Measurements from ENCODE around the gene ZNF576.
"Not testable (repeated sequence)": the region's sequence is repeated elsewhere in the genome, so short reads cannot be mapped to it uniquely, and the experiment has no call there.

Gene ZNF576

GRCh38 chr19:43628646-43629326 is 32.4 kb downstream of the ZNF576 start:
- DNase-seq = no peak

DNA sequence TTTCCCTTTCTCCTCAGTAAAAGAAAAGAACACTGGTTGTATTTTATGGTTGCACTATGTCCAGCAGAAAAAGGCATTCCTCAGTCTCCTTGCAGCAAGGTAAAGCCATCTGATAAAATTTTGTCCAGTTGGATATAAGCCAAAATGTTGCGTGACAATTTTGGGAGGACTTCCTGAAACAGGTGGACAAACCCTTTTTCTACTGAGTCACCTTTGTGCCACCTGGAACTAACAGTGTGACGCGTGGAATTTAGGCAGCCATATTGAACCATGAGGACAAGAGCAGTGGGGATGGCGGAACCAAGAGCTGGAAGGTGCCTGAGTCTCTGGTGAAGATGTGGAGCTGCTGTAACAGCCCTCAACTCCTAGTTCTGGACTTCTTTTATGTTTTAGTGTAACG is 35.1 kb downstream of the ZNF576 start:
- no peak for DNase-seq

- no peak for DNase-seq
These were observed 37.1 kb downstream of the ZNF576 start for GRCh38 chr19:43633520-43633919.

GRCh38 chr19:43634068-43634467 is 37.7 kb downstream of the ZNF576 start:
- DNase-seq = no peak

GRCh38 chr19:43634506-43634871 is 38.1 kb downstream of the ZNF576 start:
- no peak for DNase-seq

- no peak for DNase-seq
These were observed 38.6 kb downstream of the ZNF576 start for GRCh38 chr19:43634872-43635560.

DNA sequence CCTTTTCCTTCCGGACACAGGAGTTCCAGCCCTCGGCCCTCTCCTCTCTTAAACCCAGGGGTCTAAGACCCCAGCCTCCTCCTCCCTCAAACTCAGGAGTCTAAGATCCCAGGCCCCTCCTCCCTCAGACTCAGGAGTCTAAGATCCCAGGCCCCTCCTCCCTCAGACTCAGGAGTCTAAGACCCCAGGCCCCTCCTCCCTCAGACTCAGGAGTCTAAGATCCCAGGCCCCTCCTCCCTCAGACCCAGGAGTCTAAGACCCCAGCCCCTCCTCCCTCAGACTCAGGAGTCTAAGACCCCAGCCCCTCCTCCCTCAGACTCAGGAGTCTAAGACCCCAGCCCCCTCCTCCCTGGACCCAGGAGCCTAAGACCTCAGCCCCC is 39.2 kb downstream of the ZNF576 start:
- not testable (repeated sequence) for DNase-seq

DNA sequence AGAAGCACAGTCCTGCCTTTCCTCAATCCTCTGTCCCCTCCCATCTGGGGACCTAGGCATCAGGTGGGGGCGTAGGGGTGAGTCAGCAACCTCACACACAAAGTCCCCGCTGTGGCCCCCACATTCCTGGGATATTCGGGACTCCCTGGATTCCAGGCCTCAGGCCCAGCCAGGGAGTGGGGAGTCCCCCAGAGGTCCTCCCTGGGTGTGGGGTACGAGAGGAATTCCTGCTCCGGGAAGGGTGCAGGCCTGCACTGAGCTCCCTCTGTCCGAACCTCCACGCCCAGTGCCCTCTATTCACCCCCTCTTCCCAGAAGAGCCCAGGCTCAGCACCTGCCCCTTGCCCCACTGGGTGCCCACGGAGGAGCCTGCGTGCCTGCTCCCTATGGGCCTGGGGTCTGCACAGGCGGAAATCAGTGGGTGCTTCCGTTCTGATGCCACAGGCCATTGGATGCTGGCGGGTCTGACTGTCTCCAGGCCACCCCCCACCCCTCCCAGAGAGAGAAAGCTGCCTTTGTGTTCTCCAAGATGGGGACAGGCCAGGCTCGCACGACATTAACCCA is 39.8 kb downstream of the ZNF576 start:
- DNase-seq = no peak

DNA sequence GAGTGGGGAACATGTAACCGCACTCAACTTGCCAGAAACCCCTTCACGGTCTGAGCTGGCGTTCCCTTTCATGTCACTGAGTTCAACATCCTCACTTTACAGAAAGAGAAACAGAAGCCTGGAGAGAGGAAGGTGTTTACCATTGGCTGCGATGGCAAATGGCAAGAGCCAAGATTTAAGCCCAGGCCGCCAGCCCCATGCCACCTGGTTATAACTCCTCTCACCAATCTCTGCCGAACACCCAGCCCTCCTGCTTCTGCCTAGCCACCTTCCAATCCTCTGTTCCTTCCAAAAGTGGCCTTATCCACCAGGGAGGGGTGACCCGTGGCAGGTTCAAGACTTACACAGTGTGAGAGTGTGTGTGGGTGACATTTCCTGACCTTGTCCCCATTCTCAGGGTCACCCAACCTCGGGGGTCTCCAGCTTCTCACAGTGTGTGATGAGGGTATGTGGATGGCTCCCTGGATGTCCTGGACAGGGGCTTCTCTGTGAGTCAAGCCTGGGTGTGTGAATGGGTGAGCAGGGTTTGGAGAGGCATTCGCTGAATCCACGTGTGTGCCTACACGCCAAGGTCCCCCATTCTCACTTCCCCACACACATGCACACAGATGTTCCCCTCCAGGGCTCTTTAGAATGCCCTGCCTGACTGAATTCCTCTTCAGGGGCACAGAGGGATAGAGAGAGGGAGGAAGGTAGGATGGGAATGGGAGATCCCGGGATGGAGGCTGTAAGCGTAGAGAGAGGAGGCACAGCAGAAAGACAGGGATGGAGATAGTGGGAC is 42.0 kb downstream of the ZNF576 start:
- DNase-seq = no peak

- no peak for DNase-seq
These were observed 42.7 kb downstream of the ZNF576 start for GRCh38 chr19:43638995-43639518.

DNA sequence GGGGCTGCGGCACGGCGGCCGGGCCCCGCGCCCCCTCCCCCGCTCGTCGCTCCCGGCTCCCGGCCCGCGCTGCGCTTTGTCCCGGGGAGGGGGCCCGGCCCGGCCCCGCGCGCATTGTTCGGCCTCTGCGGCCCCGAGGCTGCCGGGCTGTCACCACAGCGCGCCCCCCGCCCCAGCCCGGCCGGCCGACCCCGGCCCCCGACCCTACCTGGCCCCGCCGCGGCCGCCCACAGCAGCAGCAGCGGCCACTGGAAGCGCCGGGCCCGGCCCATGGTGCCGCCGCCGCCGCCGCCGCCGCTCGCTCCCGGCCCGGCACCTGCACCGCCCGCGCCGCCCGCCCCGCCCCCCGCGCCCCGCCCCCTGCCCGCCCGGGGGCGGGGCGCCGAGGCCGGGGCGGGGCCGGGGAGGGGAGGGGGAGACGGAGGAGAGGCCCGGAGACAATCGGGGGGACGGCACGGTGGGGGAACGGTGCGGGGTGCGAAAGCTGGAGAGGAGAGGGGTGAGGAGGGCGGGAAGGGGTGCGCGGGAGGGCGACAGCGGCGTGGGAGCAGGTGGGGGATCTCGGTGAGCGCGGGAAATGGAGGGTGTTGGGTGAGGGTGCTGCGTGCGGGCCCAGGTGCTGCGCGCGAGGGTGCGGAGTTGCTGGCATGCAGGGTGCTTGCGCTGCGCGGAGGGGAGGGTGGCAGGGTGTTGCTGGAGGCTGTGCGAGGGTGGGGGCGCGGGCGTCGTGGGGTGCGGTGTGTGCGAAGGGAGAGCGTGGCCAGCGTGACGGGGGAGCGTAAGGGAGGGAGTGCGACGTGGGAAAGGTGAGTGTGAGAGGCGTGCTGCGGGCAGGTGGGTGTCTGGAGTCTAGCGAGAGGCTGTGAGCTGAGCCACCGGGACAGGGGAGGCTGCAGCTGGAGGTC is 43.4 kb downstream of the ZNF576 start, which contains the start of gene CADM4:
Gene CADM4 (minus strand): TSS at position 332 of the 905 bp plus-strand sequence. CDS start 60 bp downstream, at position 272.
- DNase-seq = peak; percentile 36

DNA sequence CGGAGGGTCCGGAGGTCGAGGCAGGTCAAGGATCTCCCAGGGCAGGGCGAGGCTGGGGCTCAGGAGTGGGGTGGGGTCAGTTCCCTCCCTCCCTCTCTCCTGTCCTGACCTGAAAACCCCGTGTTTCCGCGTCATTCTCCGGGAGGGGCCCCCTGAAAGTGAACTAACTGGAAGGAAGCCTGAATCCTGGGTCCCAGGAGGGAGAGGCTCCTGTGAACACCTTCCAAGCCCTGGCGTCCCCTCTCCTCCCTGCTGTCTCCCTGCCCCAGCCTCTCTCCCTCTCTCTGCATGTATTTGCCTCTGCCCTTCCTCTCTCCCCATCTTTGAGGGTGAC is 44.0 kb downstream of the ZNF576 start:
- DNase-seq = no peak

- DNase-seq = no peak
These were observed 44.9 kb downstream of the ZNF576 start for GRCh38 chr19:43641333-43641732.

- no peak for DNase-seq
These were observed 46.1 kb downstream of the ZNF576 start for GRCh38 chr19:43642531-43642930.

DNA sequence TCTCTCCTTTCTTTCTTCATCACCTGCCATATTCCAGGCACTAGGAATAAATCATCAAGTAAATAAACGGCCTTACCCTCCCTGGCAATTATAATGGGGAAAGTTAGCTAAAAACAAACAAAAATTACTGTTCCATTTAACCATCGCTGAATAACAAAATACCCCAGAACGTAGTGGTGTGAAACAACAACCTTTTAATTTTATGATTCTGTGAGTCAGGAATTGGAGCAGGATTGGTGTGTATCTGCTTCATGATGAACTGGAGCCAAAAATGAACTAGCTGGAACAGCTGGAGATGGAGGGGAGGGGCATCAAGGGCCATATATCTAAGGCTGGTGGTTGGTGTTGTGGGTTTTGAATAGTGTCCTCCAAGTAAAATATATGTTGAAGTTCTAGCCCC is 46.9 kb downstream of the ZNF576 start:
- DNase-seq = no peak

- DNase-seq = no peak
These were observed 47.8 kb downstream of the ZNF576 start for GRCh38 chr19:43644181-43644580.

- DNase-seq = no peak
These were observed 52.2 kb downstream of the ZNF576 start for GRCh38 chr19:43648633-43649032.

GRCh38 chr19:43649514-43649913 is 53.1 kb downstream of the ZNF576 start:
- DNase-seq = no peak

DNA sequence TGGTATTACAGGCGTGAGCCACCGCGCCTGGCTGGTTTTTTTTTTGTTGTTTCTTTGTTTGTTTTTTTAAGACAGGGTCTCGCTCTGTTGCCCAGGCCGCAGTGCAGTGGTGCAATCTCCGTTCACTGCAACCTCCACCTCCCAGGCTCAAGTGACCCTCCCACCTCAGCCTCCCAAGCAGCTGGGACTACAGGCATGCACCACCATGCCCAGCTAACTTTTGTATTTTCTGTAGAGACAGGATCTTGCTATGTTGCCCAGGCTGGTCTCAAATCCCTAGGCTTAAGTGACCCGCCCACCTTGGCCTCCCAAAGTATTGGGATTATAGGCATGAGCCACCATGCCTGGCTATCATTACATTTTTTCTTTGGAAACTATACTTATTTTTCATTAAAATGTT is 53.9 kb downstream of the ZNF576 start:
- not testable (repeated sequence) for DNase-seq

Data from activated effector memory CD4-positive, alpha-beta T cell treated with Interleukin-2 at 50 U/mL for 16 hours (primary cell).